ENCODE data around the gene LRTM2. TPM values are rescaled to one million over a fixed set of nuclear protein-coding genes. Genes with fewer than 3 reads are reported as not detected.

Gene LRTM2
- polyA plus RNA-seq, 2 donors, result not detected

GRCh38 chr12:1857821-1858220 is 37.5 kb downstream of the LRTM2 start:
- no peaks in the 10 kb centered on the region for H3K36me3 ChIP-seq (ENCODE audit: control insufficient read depth in 2 of 2, insufficient read depth in 2 of 2, low read length in 1 of 2)
- H3K4me3 ChIP-seq (ENCODE audit: low read depth in 1 of 2, low read length in 2 of 2), result no peak overlapping the region
- peaks cover 5 to 10% of the 10 kb centered on the region in 2 donors for H3K9me3 ChIP-seq (ENCODE audit: control insufficient read depth in 2 of 2, insufficient read depth in 1 of 2, low read depth in 1 of 2, low read length in 1 of 2)
- no peak overlapping the region for H3K27ac ChIP-seq (ENCODE audit: low read depth in 2 of 2, low read length in 1 of 2)
- no peaks in the 10 kb centered on the region for H3K4me1 ChIP-seq (ENCODE audit: control insufficient read depth in 2 of 2, insufficient read depth in 2 of 2, low read length in 1 of 2)
- H3K27me3 ChIP-seq (ENCODE audit: control insufficient read depth in 1 of 2, insufficient read depth in 2 of 2, low read length in 2 of 2), result no peaks in the 10 kb centered on the region
- WGBS, 2 donors, result 84 to 86% methylated on average over 7 of the region's 7 CpGs

GRCh38 chr12:1858456-1858855 is 38.1 kb downstream of the LRTM2 start:
- Histone ChIP-seq H3K27me3 (ENCODE audit: control insufficient read depth in 1 of 2, insufficient read depth in 2 of 2, low read length in 2 of 2) (no peaks in the 10 kb centered on the region), H3K4me1 (ENCODE audit: control insufficient read depth in 2 of 2, insufficient read depth in 2 of 2, low read length in 1 of 2) (no peaks in the 10 kb centered on the region), H3K9me3 (ENCODE audit: control insufficient read depth in 2 of 2, insufficient read depth in 1 of 2, low read depth in 1 of 2, low read length in 1 of 2) (peaks cover 5 to 10% of the 10 kb centered on the region in 2 donors), H3K36me3 (ENCODE audit: control insufficient read depth in 2 of 2, insufficient read depth in 2 of 2, low read length in 1 of 2) (no peaks in the 10 kb centered on the region), H3K27ac (ENCODE audit: low read depth in 2 of 2, low read length in 1 of 2) (no peak overlapping the region), H3K4me3 (ENCODE audit: low read depth in 1 of 2, low read length in 2 of 2) (no peak overlapping the region)
- 86 to 87% methylated on average over 11 of the region's 11 CpGs for WGBS, 2 donors

- Histone ChIP-seq H3K4me1 (ENCODE audit: control insufficient read depth in 2 of 2, insufficient read depth in 2 of 2, low read length in 1 of 2) (no peaks in the 10 kb centered on the region), H3K27me3 (ENCODE audit: control insufficient read depth in 1 of 2, insufficient read depth in 2 of 2, low read length in 2 of 2) (no peaks in the 10 kb centered on the region), H3K36me3 (ENCODE audit: control insufficient read depth in 2 of 2, insufficient read depth in 2 of 2, low read length in 1 of 2) (no peaks in the 10 kb centered on the region), H3K27ac (ENCODE audit: low read depth in 2 of 2, low read length in 1 of 2) (no peak overlapping the region), H3K4me3 (ENCODE audit: low read depth in 1 of 2, low read length in 2 of 2) (no peak overlapping the region), H3K9me3 (ENCODE audit: control insufficient read depth in 2 of 2, insufficient read depth in 1 of 2, low read depth in 1 of 2, low read length in 1 of 2) (peaks cover 5 to 7% of the 10 kb centered on the region in 2 donors)
- 72 to 76% methylated on average over 7 of the region's 7 CpGs for WGBS, 2 donors
Measured at GRCh38 chr12:1859643-1860042, 39.3 kb downstream of the LRTM2 start.

GRCh38 chr12:1862973-1863372 is 42.6 kb downstream of the LRTM2 start:
- Histone ChIP-seq H3K36me3 (ENCODE audit: control insufficient read depth in 2 of 2, insufficient read depth in 2 of 2, low read length in 1 of 2) (no peaks in the 10 kb centered on the region), H3K27ac (ENCODE audit: low read depth in 2 of 2, low read length in 1 of 2) (no peak overlapping the region), H3K9me3 (ENCODE audit: control insufficient read depth in 2 of 2, insufficient read depth in 1 of 2, low read depth in 1 of 2, low read length in 1 of 2) (no peaks in the 10 kb centered on the region), H3K4me1 (ENCODE audit: control insufficient read depth in 2 of 2, insufficient read depth in 2 of 2, low read length in 1 of 2) (no peaks in the 10 kb centered on the region), H3K27me3 (ENCODE audit: control insufficient read depth in 1 of 2, insufficient read depth in 2 of 2, low read length in 2 of 2) (peaks cover 0 to 2% of the 10 kb centered on the region in 2 donors), H3K4me3 (ENCODE audit: low read depth in 1 of 2, low read length in 2 of 2) (no peak overlapping the region)

- 85 to 86% methylated on average over 16 of the region's 16 CpGs for WGBS, 2 donors
- Histone ChIP-seq H3K36me3 (ENCODE audit: control insufficient read depth in 2 of 2, insufficient read depth in 2 of 2, low read length in 1 of 2) (no peaks in the 10 kb centered on the region), H3K4me3 (ENCODE audit: low read depth in 1 of 2, low read length in 2 of 2) (no peak overlapping the region), H3K9me3 (ENCODE audit: control insufficient read depth in 2 of 2, insufficient read depth in 1 of 2, low read depth in 1 of 2, low read length in 1 of 2) (no peaks in the 10 kb centered on the region), H3K4me1 (ENCODE audit: control insufficient read depth in 2 of 2, insufficient read depth in 2 of 2, low read length in 1 of 2) (no peaks in the 10 kb centered on the region), H3K27me3 (ENCODE audit: control insufficient read depth in 1 of 2, insufficient read depth in 2 of 2, low read length in 2 of 2) (peaks cover 0 to 2% of the 10 kb centered on the region in 2 donors), H3K27ac (ENCODE audit: low read depth in 2 of 2, low read length in 1 of 2) (no peak overlapping the region)
Measured at GRCh38 chr12:1863823-1864222, 43.5 kb downstream of the LRTM2 start.

- peaks cover 0 to 2% of the 10 kb centered on the region in 2 donors for H3K27me3 ChIP-seq (ENCODE audit: control insufficient read depth in 1 of 2, insufficient read depth in 2 of 2, low read length in 2 of 2)
- 53 to 57% methylated on average over 27 of the region's 27 CpGs for WGBS, 2 donors
- no peaks in the 10 kb centered on the region for H3K4me1 ChIP-seq (ENCODE audit: control insufficient read depth in 2 of 2, insufficient read depth in 2 of 2, low read length in 1 of 2)
- H3K9me3 ChIP-seq (ENCODE audit: control insufficient read depth in 2 of 2, insufficient read depth in 1 of 2, low read depth in 1 of 2, low read length in 1 of 2), result peaks cover 0 to 4% of the 10 kb centered on the region in 2 donors
- H3K36me3 ChIP-seq (ENCODE audit: control insufficient read depth in 2 of 2, insufficient read depth in 2 of 2, low read length in 1 of 2), result no peaks in the 10 kb centered on the region
- H3K27ac ChIP-seq (ENCODE audit: low read depth in 2 of 2, low read length in 1 of 2), result no peak overlapping the region
- H3K4me3 ChIP-seq (ENCODE audit: low read depth in 1 of 2, low read length in 2 of 2), result no peak overlapping the region
Measured at GRCh38 chr12:1864456-1864855, 44.1 kb downstream of the LRTM2 start.

GRCh38 chr12:1864867-1865266 is 44.5 kb downstream of the LRTM2 start:
- no peak overlapping the region for H3K27ac ChIP-seq (ENCODE audit: low read depth in 2 of 2, low read length in 1 of 2)
- WGBS, 2 donors, result 50 to 55% methylated on average over 37 of the region's 37 CpGs
- no peaks in the 10 kb centered on the region for H3K36me3 ChIP-seq (ENCODE audit: control insufficient read depth in 2 of 2, insufficient read depth in 2 of 2, low read length in 1 of 2)

GRCh38 chr12:1865284-1865866 is 45.0 kb downstream of the LRTM2 start:
- Histone ChIP-seq H3K27ac (ENCODE audit: low read depth in 2 of 2, low read length in 1 of 2) (no peak overlapping the region), H3K9me3 (ENCODE audit: control insufficient read depth in 2 of 2, insufficient read depth in 1 of 2, low read depth in 1 of 2, low read length in 1 of 2) (peaks cover 0 to 4% of the 10 kb centered on the region in 2 donors), H3K4me3 (ENCODE audit: low read depth in 1 of 2, low read length in 2 of 2) (no peak overlapping the region), H3K4me1 (ENCODE audit: control insufficient read depth in 2 of 2, insufficient read depth in 2 of 2, low read length in 1 of 2) (no peaks in the 10 kb centered on the region), H3K27me3 (ENCODE audit: control insufficient read depth in 1 of 2, insufficient read depth in 2 of 2, low read length in 2 of 2) (peaks cover 0 to 2% of the 10 kb centered on the region in 2 donors), H3K36me3 (ENCODE audit: control insufficient read depth in 2 of 2, insufficient read depth in 2 of 2, low read length in 1 of 2) (no peaks in the 10 kb centered on the region)
- WGBS, 2 donors, result 83 to 87% methylated on average over 32 of the region's 32 CpGs

More at GRCh38 chr12:1864867-1865266, 44.5 kb downstream of the LRTM2 start:
- Histone ChIP-seq H3K4me3 (ENCODE audit: low read depth in 1 of 2, low read length in 2 of 2) (no peak overlapping the region), H3K9me3 (ENCODE audit: control insufficient read depth in 2 of 2, insufficient read depth in 1 of 2, low read depth in 1 of 2, low read length in 1 of 2) (peaks cover 0 to 4% of the 10 kb centered on the region in 2 donors), H3K27me3 (ENCODE audit: control insufficient read depth in 1 of 2, insufficient read depth in 2 of 2, low read length in 2 of 2) (peaks cover 0 to 2% of the 10 kb centered on the region in 2 donors), H3K4me1 (ENCODE audit: control insufficient read depth in 2 of 2, insufficient read depth in 2 of 2, low read length in 1 of 2) (no peaks in the 10 kb centered on the region)

- Histone ChIP-seq H3K27me3 (ENCODE audit: control insufficient read depth in 1 of 2, insufficient read depth in 2 of 2, low read length in 2 of 2) (peaks cover 0 to 2% of the 10 kb centered on the region in 2 donors), H3K27ac (ENCODE audit: low read depth in 2 of 2, low read length in 1 of 2) (no peak overlapping the region), H3K4me3 (ENCODE audit: low read depth in 1 of 2, low read length in 2 of 2) (no peak overlapping the region), H3K4me1 (ENCODE audit: control insufficient read depth in 2 of 2, insufficient read depth in 2 of 2, low read length in 1 of 2) (no peaks in the 10 kb centered on the region), H3K36me3 (ENCODE audit: control insufficient read depth in 2 of 2, insufficient read depth in 2 of 2, low read length in 1 of 2) (no peaks in the 10 kb centered on the region), H3K9me3 (ENCODE audit: control insufficient read depth in 2 of 2, insufficient read depth in 1 of 2, low read depth in 1 of 2, low read length in 1 of 2) (peaks cover 0 to 12% of the 10 kb centered on the region in 2 donors)
- WGBS, 2 donors, result 90 to 91% methylated on average over 10 of the region's 10 CpGs
Measured at GRCh38 chr12:1869145-1869544, 48.8 kb downstream of the LRTM2 start.

- H3K36me3 ChIP-seq (ENCODE audit: control insufficient read depth in 2 of 2, insufficient read depth in 2 of 2, low read length in 1 of 2), result no peaks in the 10 kb centered on the region
- H3K27me3 ChIP-seq (ENCODE audit: control insufficient read depth in 1 of 2, insufficient read depth in 2 of 2, low read length in 2 of 2), result peaks cover 0 to under 1% of the 10 kb centered on the region in 2 donors
- H3K27ac ChIP-seq (ENCODE audit: low read depth in 2 of 2, low read length in 1 of 2), result no peak overlapping the region
- H3K4me1 ChIP-seq (ENCODE audit: control insufficient read depth in 2 of 2, insufficient read depth in 2 of 2, low read length in 1 of 2), result no peaks in the 10 kb centered on the region
- no peak overlapping the region for H3K4me3 ChIP-seq (ENCODE audit: low read depth in 1 of 2, low read length in 2 of 2)
- 55 to 56% methylated on average over 7 of the region's 7 CpGs for WGBS, 2 donors
- peaks cover 0 to 12% of the 10 kb centered on the region in 2 donors for H3K9me3 ChIP-seq (ENCODE audit: control insufficient read depth in 2 of 2, insufficient read depth in 1 of 2, low read depth in 1 of 2, low read length in 1 of 2)
Measured at GRCh38 chr12:1870086-1870485, 49.7 kb downstream of the LRTM2 start.

Data from esophagus (tissue), 2 donors.